HepG2 (cell line): ENCODE results near the gene SLC11A1. TPM values are rescaled to one million over a fixed set of nuclear protein-coding genes. Genes with fewer than 3 reads are reported as not detected.

Experiments used
- ATAC-seq: fragments of 200-7000 bp; cut with Tn5 transposase; 3 replicates; pipeline ENCODE4 v1.9.1; 2020; ENCODE audit warnings: mild to moderate bottlenecking, moderate library complexity
- BruUV-seq: library from RNA; stranded (reverse); fragments of 400-500 nt; replicated peaks from 2 replicates; lab custom pipeline; 2021; lab: Mats Ljungman, UMichigan
- CTCF ChIA-PET: fragments of 300-600 bp; formaldehyde crosslinking; extraction: SDS; loops from one replicate; lab custom pipeline; 2021; ENCODE audit warnings: low total read pairs, inconsistent platforms, low intra/inter-chr PET ratio; lab: Yijun Ruan, JAX
- POLR2A ChIA-PET: fragments of 350-600 bp; sonication (Branson Sonifier 250); formaldehyde crosslinking; loops from one replicate; lab custom pipeline; 2020; ENCODE audit warnings: antibody characterized with exemption, inconsistent platforms; lab: Yijun Ruan, JAX
- DNase-seq: peaks from one replicate; pipeline ENCODE4 v3.0.0-alpha.2; 2015; ENCODE audit warnings: low spot score
- FAIRE-seq: peaks from 3 replicates; lab custom pipeline; 2011; peaks lifted over from hg19 to GRCh38; lab: Jason Lieb, UNC
- H2AFZ ChIP-seq: one replicate; pipeline ENCODE4 v1.6.1; 2011; ENCODE audit warnings: low read length, inconsistent platforms
- H3K27ac ChIP-seq: fragments of 300-600 bp; 3 replicates; pipeline ENCODE4 v1.8.0; 2011; ENCODE audit warnings: mixed run types, mild to moderate bottlenecking, mixed read lengths, low read length, inconsistent platforms; ENCODE audit not compliant: insufficient read depth; ENCODE audit errors: extremely low read length
- H3K27me3 ChIP-seq, 2 experiments: fragments of 200-600 bp in 1 of 2; 2 replicates in 1 of 2; 3 replicates in 1 of 2; pipeline versions ENCODE4 v1.6.0 to v1.8.0; 2011; ENCODE audit warnings: low read length in 2 of 2, mild to moderate bottlenecking in 2 of 2, moderate library complexity in 2 of 2, inconsistent platforms in 1 of 2; ENCODE audit not compliant: insufficient read depth in 2 of 2, control insufficient read depth in 1 of 2
- H3K36me3 ChIP-seq, 2 experiments: fragments of 200-600 bp in 1 of 2; replicated peaks in 1 of 2; 2 replicates in 1 of 2; 3 replicates in 1 of 2; pipeline versions ENCODE4 v1.5.1 to v1.8.0; 2011; ENCODE audit warnings: low read length in 2 of 2, inconsistent platforms in 1 of 2; ENCODE audit not compliant: insufficient read depth in 2 of 2, control insufficient read depth in 1 of 2
- H3K4me1 ChIP-seq: 2 replicates; pipeline ENCODE4 v1.5.1; 2012; ENCODE audit warnings: low read length, inconsistent platforms; ENCODE audit not compliant: insufficient read depth
- H3K4me2 ChIP-seq: 2 replicates; pipeline ENCODE4 v1.6.0; 2011; ENCODE audit warnings: low read depth, low read length, inconsistent platforms
- H3K4me3 ChIP-seq, 3 experiments: fragments of 200-600 bp in 1 of 3; sonication (generic), shearing (Covaris generic) in 1 of 3; replicated peaks in 1 of 3; 2 replicates each; pipeline ENCODE4 v1.5.1; 2011 to 2016; ENCODE audit warnings: low read length in 3 of 3, inconsistent platforms in 2 of 3, low read depth in 2 of 3, mild to moderate bottlenecking in 2 of 3, control low read depth in 1 of 3, mixed read lengths in 1 of 3; ENCODE audit not compliant: insufficient read depth in 1 of 3
- H3K79me2 ChIP-seq: one replicate; pipeline ENCODE4 v1.6.1; 2011; ENCODE audit warnings: low read length, inconsistent platforms; ENCODE audit not compliant: insufficient read depth
- H3K9ac ChIP-seq: 2 replicates; pipeline ENCODE4 v1.6.0; 2011; ENCODE audit warnings: mild to moderate bottlenecking, low read depth, low read length, inconsistent platforms; ENCODE audit not compliant: insufficient read depth
- H3K9me3 ChIP-seq: 2 replicates; pipeline ENCODE4 v1.5.1; 2012; ENCODE audit warnings: mild to moderate bottlenecking, low read length
- H4K20me1 ChIP-seq: 2 replicates; pipeline ENCODE4 v1.6.0; 2011; ENCODE audit warnings: inconsistent platforms, mild to moderate bottlenecking, low read length, moderate library complexity; ENCODE audit not compliant: insufficient read depth
- AGO2 ChIP-seq: fragments of 200-400 bp; formaldehyde crosslinking; optimal IDR thresholded peaks from 2 replicates; pipeline ENCODE3; 2017; ENCODE audit warnings: mild to moderate bottlenecking, low read depth, low read length, moderate library complexity
- KLF12 ChIP-seq: sonication (generic); formaldehyde crosslinking; IDR thresholded peaks from 2 replicates; pipeline ENCODE4 v1.4.0; 2020; ENCODE audit warnings: missing genetic modification reagents, borderline replicate concordance
- SNAPC2 ChIP-seq: sonication (generic); formaldehyde crosslinking; IDR thresholded peaks from 2 replicates; pipeline ENCODE4 v1.8.1; 2022; ENCODE audit warnings: mild to moderate bottlenecking, missing genetic modification reagents
- ZNF318 ChIP-seq: sonication (generic); formaldehyde crosslinking; IDR thresholded peaks from 2 replicates; pipeline ENCODE4 v1.4.0; 2020; ENCODE audit warnings: mild to moderate bottlenecking, missing genetic modification reagents
- ZNF333 ChIP-seq: sonication (generic); formaldehyde crosslinking; IDR thresholded peaks from 2 replicates; pipeline ENCODE4 v1.4.0; 2020; ENCODE audit warnings: mild to moderate bottlenecking, missing genetic modification reagents, borderline replicate concordance
- ZNF430 ChIP-seq: sonication (generic); formaldehyde crosslinking; IDR thresholded peaks from 2 replicates; pipeline ENCODE4 v1.9.0; 2021; ENCODE audit warnings: mild to moderate bottlenecking, missing genetic modification reagents
- ZNF513 ChIP-seq: sonication (generic); formaldehyde crosslinking; conservative IDR thresholded peaks from 2 replicates; pipeline ENCODE4 v1.5.0; 2020; ENCODE audit warnings: missing genetic modification reagents
- WGBS: methylation state at CpG from one replicate; pipeline ENCODE4 v1.1.6; 2017; ENCODE audit warnings: low lambda C conversion rate; 5-methylcytosine and 5-hydroxymethylcytosine counted together
- in situ Hi-C: cut with HindIII; loops from 2 replicates; pipeline ENCODE4 v1.10.0; 2017; ENCODE audit warnings: low pct_unique_long_range_greater_than_20kb; ENCODE audit not compliant: extremely low pct_ligation_motif_present
- intact Hi-C: fragments of 100-400 bp; cut with micrococcal nuclease; formaldehyde crosslinking; loops from one replicate; pipeline ENCODE4 v1.10.0; 2022; ENCODE audit not compliant: unreplicated experiment
- polyA plus RNA-seq, 8 experiments: library from polyadenylated mRNA; depleted of rRNA in 3 of 8; stranded (reverse) in 7 of 8; unstranded in 1 of 8; fragments of >200 nt; fragmentation: Illumina TruSeq in 4 of 8; extraction: Trizol in 4 of 8; gene quantifications; 2 replicates each; pipeline versions ENCODE4 v1.2.1 to v1.2.3, GENCODE V29; 2011 to 2016; ENCODE audit warnings: low read depth in 4 of 8, missing spikeins in 1 of 8, mixed read lengths in 1 of 8; ENCODE audit not compliant: insufficient read depth in 1 of 8
- total RNA-seq, 5 experiments: library from RNA; depleted of rRNA; stranded (reverse); fragments of >200 nt; fragmentation: Illumina TruSeq; extraction: Trizol; gene quantifications; 2 replicates each; pipeline ENCODE4 v1.2.3, GENCODE V29; 2016; ENCODE audit warnings: low read depth in 1 of 5

Gene SLC11A1
- total and polyA plus RNA-seq, 2 of the 13 experiments (the other 11 are each of a cell fraction or from before 2014, with no cell fraction given): 0.33 to 2.3 TPM

DNA sequence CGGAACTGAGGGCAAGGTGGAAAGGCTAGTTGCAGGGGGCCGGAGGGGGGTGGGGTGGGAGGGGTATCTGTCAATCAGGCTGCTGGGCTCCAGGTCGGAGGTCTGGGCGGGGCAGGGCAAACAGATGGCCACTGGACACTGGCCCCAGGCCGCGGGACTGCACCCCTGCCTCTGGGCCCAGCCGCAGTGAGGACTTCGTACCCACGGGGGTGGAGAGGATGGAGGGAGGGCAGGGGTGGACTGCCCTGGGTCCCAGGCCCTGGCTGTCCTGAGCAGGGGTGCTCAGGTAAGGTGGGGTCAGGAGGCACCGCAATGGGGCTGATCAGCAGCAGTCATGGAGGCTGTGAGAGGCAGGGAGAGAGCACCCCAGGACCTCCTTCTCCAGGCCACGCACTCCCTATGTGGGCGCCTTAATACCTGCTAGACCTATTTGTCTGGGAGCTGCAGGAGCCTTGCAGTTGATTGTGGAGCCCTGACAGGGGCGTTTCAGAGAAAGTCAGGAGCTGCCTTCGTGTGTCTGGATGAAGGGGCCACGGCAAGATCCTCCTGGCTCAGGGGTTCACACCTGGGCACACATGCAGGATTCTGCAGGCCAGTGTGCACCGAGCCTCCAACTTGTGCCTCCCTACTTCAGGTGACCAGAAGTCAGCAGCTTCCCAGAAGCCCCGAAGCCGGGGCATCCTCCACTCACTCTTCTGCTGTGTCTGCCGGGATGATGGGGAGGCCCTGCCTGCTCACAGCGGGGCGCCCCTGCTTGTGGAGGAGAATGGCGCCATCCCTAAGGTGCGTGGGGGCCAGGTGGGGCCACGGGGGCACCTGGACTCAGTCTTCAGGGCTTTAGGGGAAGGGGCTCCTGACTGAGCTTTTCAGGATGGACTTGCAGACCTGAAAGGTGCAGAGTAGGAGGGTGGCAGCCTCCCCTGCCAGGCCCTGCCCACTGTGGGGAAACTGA is 19.1 kb downstream of the SLC11A1 start (continued):
- peak; percentile 88; the same call in 1 of the 2 replicates for TF ChIP-seq ZNF318
- TF ChIP-seq, all 625 proteins: peak for 312

- in situ Hi-C loops: no loop called here
- no peaks in the 10 kb centered on the region; a peak in 1 of 5 replicates for H3K27me3 ChIP-seq
- DNase-seq (no peak), ATAC-seq (no peak), FAIRE-seq (no peak)
- peak overlapping the region; percentile 79 for H3K27ac ChIP-seq
- H3K4me2 ChIP-seq: peak overlapping the region; percentile 98
- 74% methylated on average over 5 of the region's 9 CpGs for WGBS
- POLR2A ChIA-PET: interaction anchor here (0.7 to 2.9 kb wide), 7 partner anchors 17 to 132 kb away, joined by 3 to 24 read pairs (median 10); partner anchors contain the start of genes AAMP, CATIP, PNKD and VIL1
- H3K9me3 ChIP-seq: no peaks in the 10 kb centered on the region
- peaks cover 57% of the 10 kb centered on the region for H3K4me1 ChIP-seq
- peak overlapping the region; percentile 67 to 97 (median 85); a peak in 5 of 6 replicates for H3K4me3 ChIP-seq
- intact Hi-C loops: no loop called here
- no TSS peak for BruUV-seq
- H4K20me1 ChIP-seq: no peaks in the 10 kb centered on the region; the same call in 1 of the 2 replicates
- peak overlapping the region; percentile 81 for H3K9ac ChIP-seq
- CTCF ChIA-PET: no interaction called here
- H3K79me2 ChIP-seq: peaks cover 48% of the 10 kb centered on the region
- peaks cover 24 to 38% of the 10 kb centered on the region in 2 experiments; a peak in 4 of 5 replicates for H3K36me3 ChIP-seq
- no peak overlapping the region for H2AFZ ChIP-seq
- TF ChIP-seq AGO2 (peak; percentile 48), ZNF333 (no peak), KLF12 (CRISPR knock-in tag) (no peak), ZNF430 (no peak), ZNF513 (no peak), SNAPC2 (no peak)
Observed at GRCh38 chr2:218401890-218402289, 19.8 kb downstream of the SLC11A1 start.
